ENCODE results near the gene SEPTIN5. TPM values are rescaled to one million over a fixed set of nuclear protein-coding genes. Genes with fewer than 3 reads are reported as not detected.

SEPTIN5 gene
- total and polyA plus RNA-seq, 12 donors: 56.5 to 218 (median 143) TPM

GRCh38 chr22:19741053-19741452, 26.8 kb downstream of the SEPTIN5 start:
- Histone ChIP-seq H3K9me3 (no peaks in the 10 kb centered on the region), H3K27me3 (peaks cover 0 to 11% (median 0%) of the 10 kb centered on the region in 7 donors), H3K36me3 (no peaks in the 10 kb centered on the region), H3K27ac (no peak overlapping the region), H3K4me3 (no peak overlapping the region), H3K4me1 (peaks cover 4 to 31% (median 15%) of the 10 kb centered on the region in 9 donors)
- WGBS, 2 donors: 93 to 94% methylated on average over 7 of the region's 7 CpGs
- DNase-seq (no peak), ATAC-seq (no peak)
- no peak for TF ChIP-seq CTCF (IDR thresholded peaks at IDR 0.05)
- intact Hi-C loops (cut with DNase I): no loop called here

GRCh38 chr22:19742160-19743066, 28.1 kb downstream of the SEPTIN5 start:
- intact Hi-C loops (cut with DNase I): no loop called here
- Histone ChIP-seq H3K4me1 (peaks cover 5 to 27% (median 12%) of the 10 kb centered on the region in 9 donors), H3K27me3 (peaks cover 0 to 3% (median 0%) of the 10 kb centered on the region in 7 donors), H3K27ac (no peak overlapping the region), H3K4me3 (no peak overlapping the region), H3K36me3 (no peaks in the 10 kb centered on the region), H3K9me3 (no peaks in the 10 kb centered on the region)
- 90 to 91% methylated on average over 21 of the region's 21 CpGs for WGBS, 2 donors
- no peak for DNase-seq
- TF ChIP-seq CTCF (IDR thresholded peaks at IDR 0.05): no peak
- ATAC-seq: no peak

- H3K4me1 ChIP-seq: peaks cover 5 to 21% (median 10%) of the 10 kb centered on the region in 9 donors
- no peak for TF ChIP-seq CTCF (IDR thresholded peaks at IDR 0.05)
- peaks cover 0 to 3% (median 0%) of the 10 kb centered on the region in 7 donors for H3K27me3 ChIP-seq
- no peak for DNase-seq
- H3K9me3 ChIP-seq: no peaks in the 10 kb centered on the region
- intact Hi-C loops (cut with DNase I): no loop called here
- ATAC-seq: no peak
- H3K4me3 ChIP-seq: no peak overlapping the region
- no peak overlapping the region for H3K27ac ChIP-seq
- no peaks in the 10 kb centered on the region for H3K36me3 ChIP-seq
- WGBS, 2 donors: 95 to 97% methylated on average over 6 of the region's 6 CpGs
Observed at GRCh38 chr22:19743081-19743480, 28.8 kb downstream of the SEPTIN5 start.

GRCh38 chr22:19743651-19744050, 29.3 kb downstream of the SEPTIN5 start:
- intact Hi-C loops (cut with DNase I): no loop called here
- Histone ChIP-seq H3K36me3 (no peaks in the 10 kb centered on the region), H3K4me1 (peaks cover 5 to 21% (median 10%) of the 10 kb centered on the region in 9 donors), H3K9me3 (no peaks in the 10 kb centered on the region), H3K27ac (no peak overlapping the region), H3K4me3 (no peak overlapping the region), H3K27me3 (peaks cover 0 to 3% (median 0%) of the 10 kb centered on the region in 7 donors)
- WGBS, 2 donors: 97 to 98% methylated on average over 4 of the region's 4 CpGs
- no peak for ATAC-seq
- no peak for TF ChIP-seq CTCF (IDR thresholded peaks at IDR 0.05)
- no peak for DNase-seq
